OCI-LY7 (cell line): ENCODE results near the gene CFLAR. TPM values are rescaled to one million over a fixed set of nuclear protein-coding genes. Genes with fewer than 3 reads are reported as not detected.

Source experiments
- BruUV-seq: library from RNA; stranded (reverse); fragments of 400-500 nt; replicated peaks from 2 replicates; lab custom pipeline; 2021; lab: Mats Ljungman, UMichigan
- CTCF ChIA-PET: fragments of 300-600 bp; sonication (Branson Sonifier 250); formaldehyde crosslinking; loops from one replicate; lab custom pipeline; 2022; ENCODE audit warnings: antibody characterized with exemption; ENCODE audit not compliant: unreplicated experiment; lab: Charles Lee
- POLR2A ChIA-PET: fragments of 300-600 bp; sonication (Branson Sonifier 250); formaldehyde crosslinking; loops from one replicate; lab custom pipeline; 2022; ENCODE audit warnings: antibody characterized with exemption; lab: Charles Lee
- DNase-seq: peaks from one replicate; pipeline ENCODE4 v3.0.0-alpha.2; 2015; ENCODE audit warnings: low spot score
- H2AFZ ChIP-seq: fragments of 200-600 bp; sonication (generic), shearing (Covaris generic); 2 replicates; pipeline ENCODE4 v1.6.1; 2014; ENCODE audit warnings: mild to moderate bottlenecking, antibody characterized with exemption, low read length, moderate library complexity
- H3K27ac ChIP-seq: fragments of 200-600 bp; sonication (generic); 2 replicates; pipeline ENCODE4 v1.5.1; 2014; ENCODE audit warnings: mixed run types, low read depth, mild to moderate bottlenecking, moderate library complexity, low read length, inconsistent platforms; ENCODE audit not compliant: poor library complexity, severe bottlenecking
- H3K36me3 ChIP-seq: fragments of 200-600 bp; sonication (generic); 2 replicates; pipeline ENCODE4 v1.6.1; 2014; ENCODE audit warnings: mild to moderate bottlenecking, antibody characterized with exemption, low read length, moderate library complexity, mixed read lengths; ENCODE audit not compliant: insufficient read depth
- H3K4me1 ChIP-seq: fragments of 200-600 bp; sonication (generic); 2 replicates; pipeline ENCODE4 v1.5.1; 2014; ENCODE audit warnings: mild to moderate bottlenecking, low read length; ENCODE audit not compliant: insufficient read depth, poor library complexity, severe bottlenecking
- H3K4me2 ChIP-seq: fragments of 200-600 bp; sonication (generic); 2 replicates; pipeline ENCODE4 v1.6.1; 2014; ENCODE audit warnings: mild to moderate bottlenecking, low read length
- H3K4me3 ChIP-seq: fragments of 200-600 bp; sonication (generic); 2 replicates; pipeline ENCODE4 v1.5.1; 2014; ENCODE audit warnings: mild to moderate bottlenecking, low read depth, low read length; ENCODE audit not compliant: poor library complexity, severe bottlenecking
- H3K79me2 ChIP-seq: fragments of 200-600 bp; sonication (generic); 2 replicates; pipeline ENCODE4 v1.6.1; 2016; ENCODE audit warnings: low read depth, mild to moderate bottlenecking, low read length, moderate library complexity, mixed read lengths; ENCODE audit not compliant: insufficient read depth
- H3K9me2 ChIP-seq: fragments of 200-600 bp; sonication (generic); 2 replicates; pipeline ENCODE4 v1.6.1; 2016; ENCODE audit warnings: mild to moderate bottlenecking, low read length, mixed read lengths; ENCODE audit not compliant: insufficient read depth
- H3K9me3 ChIP-seq: fragments of 200-600 bp; sonication (generic); 2 replicates; pipeline ENCODE4 v1.6.1; 2014; ENCODE audit warnings: mild to moderate bottlenecking, mixed run types, low read length, mixed read lengths
- H4K20me1 ChIP-seq: fragments of 200-600 bp; sonication (generic); 2 replicates; pipeline ENCODE4 v1.6.1; 2014; ENCODE audit warnings: mild to moderate bottlenecking, antibody characterized with exemption, low read length, moderate library complexity, mixed read lengths; ENCODE audit not compliant: insufficient read depth
- CTCF ChIP-seq: fragments of 200-600 bp; sonication (generic); conservative IDR thresholded peaks from 2 replicates; pipeline ENCODE4 v1.5.1; 2014; ENCODE audit warnings: mild to moderate bottlenecking, antibody characterized with exemption, low read length, moderate library complexity, mixed read lengths
- EZH2phosphoT487 ChIP-seq: fragments of 200-600 bp; sonication (generic); IDR thresholded peaks from 2 replicates; pipeline ENCODE4 v1.6.1; 2018; ENCODE audit warnings: low read depth, borderline replicate concordance, mild to moderate bottlenecking, mixed run types, antibody characterized with exemption, low read length, moderate library complexity, mixed read lengths
- intact Hi-C: fragments of 100-400 bp; cut with micrococcal nuclease; formaldehyde crosslinking; loops from one replicate; pipeline ENCODE4 v1.10.0; 2022; ENCODE audit not compliant: unreplicated experiment
- total RNA-seq, 2 experiments: library from RNA; depleted of rRNA in 1 of 2; stranded (reverse); fragments of >200 nt in 1 of 2; shearing (Covaris generic) in 1 of 2; gene quantifications; 2 replicates each; pipeline ENCODE4 v1.2.3, GENCODE V29; 2014 to 2022

CFLAR gene
- total RNA-seq, 2 experiments from 2014 or later, result 42.8 to 82.5 TPM

- no peaks in the 10 kb centered on the region for H3K36me3 ChIP-seq
- no peak for TF ChIP-seq EZH2phosphoT487
- no peak for TF ChIP-seq CTCF
- peaks cover 8% of the 10 kb centered on the region for H3K4me1 ChIP-seq
Observed at GRCh38 chr2:201191132-201191875, 75.3 kb downstream of the CFLAR start.

GRCh38 chr2:201194097-201194496, 78.1 kb downstream of the CFLAR start:
- Histone ChIP-seq H3K9me3 (no peaks in the 10 kb centered on the region), H3K4me3 (no peak overlapping the region), H3K4me1 (peaks cover 8% of the 10 kb centered on the region), H4K20me1 (no peaks in the 10 kb centered on the region), H3K79me2 (no peaks in the 10 kb centered on the region), H3K36me3 (no peaks in the 10 kb centered on the region), H3K9me2 (no peaks in the 10 kb centered on the region), H3K27ac (no peak overlapping the region), H3K4me2 (no peak overlapping the region), H2AFZ (no peak overlapping the region)
- no TSS peak for BruUV-seq
- POLR2A ChIA-PET, result interaction anchor here (0.8 to 1.4 kb wide), 6 partner anchors 10 to 38 kb away, joined by 3 to 5 read pairs (median 3); partner anchors contain the start of gene CASP10
- CTCF ChIA-PET, result no interaction called here
- intact Hi-C loops, result no loop called here
- DNase-seq, result peak; percentile 54
- TF ChIP-seq CTCF, result no peak
- no peak for TF ChIP-seq EZH2phosphoT487

More at GRCh38 chr2:201191132-201191875, 75.3 kb downstream of the CFLAR start:
- Histone ChIP-seq H3K4me2 (no peak overlapping the region), H3K9me3 (no peaks in the 10 kb centered on the region), H4K20me1 (no peaks in the 10 kb centered on the region), H3K9me2 (no peaks in the 10 kb centered on the region), H3K27ac (no peak overlapping the region), H2AFZ (no peak overlapping the region), H3K4me3 (no peak overlapping the region), H3K79me2 (no peaks in the 10 kb centered on the region)
- DNase-seq, result peak; percentile 34
- no TSS peak for BruUV-seq
- CTCF ChIA-PET, result no interaction called here
- POLR2A ChIA-PET, result interaction anchor here (0.7 to 1.0 kb wide), 2 partner anchors 8 to 212 kb away, joined by 3 to 4 read pairs; partner anchors contain the start of gene CASP10
- intact Hi-C loops, result no loop called here

- BruUV-seq, result no TSS peak
- Histone ChIP-seq H3K36me3 (no peaks in the 10 kb centered on the region), H3K4me3 (no peak overlapping the region), H3K4me1 (peaks cover 8% of the 10 kb centered on the region), H3K27ac (no peak overlapping the region), H4K20me1 (no peaks in the 10 kb centered on the region), H3K4me2 (no peak overlapping the region), H3K79me2 (no peaks in the 10 kb centered on the region), H3K9me3 (no peaks in the 10 kb centered on the region), H3K9me2 (no peaks in the 10 kb centered on the region), H2AFZ (no peak overlapping the region)
- POLR2A ChIA-PET, result interaction anchor here (1.2 to 1.4 kb wide), 2 partner anchors 28 to 37 kb away, joined by 3 to 7 read pairs; no protein-coding TSS in a partner anchor
- TF ChIP-seq EZH2phosphoT487 (no peak), CTCF (no peak)
- intact Hi-C loops, result no loop called here
- no peak for DNase-seq
- CTCF ChIA-PET, result interaction anchor here (0.6 to 1.7 kb wide), 2 partner anchors 37 to 224 kb away, joined by 3 to 6 read pairs; no protein-coding TSS in a partner anchor
Observed at GRCh38 chr2:201195331-201195730, 79.4 kb downstream of the CFLAR start.
